ENCODE data around the gene ZMIZ1.

ZMIZ1 gene

GRCh38 chr10:79052291-79053080, 16.3 kb upstream of the ZMIZ1 start:
- DNase-seq, result peak; percentile 87

- no peak for DNase-seq
Measured at GRCh38 chr10:79053081-79053434, 15.7 kb upstream of the ZMIZ1 start.

- no peak for DNase-seq
Measured at GRCh38 chr10:79053481-79054202, 15.1 kb upstream of the ZMIZ1 start.

GRCh38 chr10:79054203-79055099, 14.3 kb upstream of the ZMIZ1 start:
- DNase-seq, result no peak

GRCh38 chr10:79055100-79055782, 13.5 kb upstream of the ZMIZ1 start:
- DNase-seq, result no peak

- no peak for DNase-seq
Measured at GRCh38 chr10:79055892-79056291, 12.9 kb upstream of the ZMIZ1 start.

- DNase-seq, result no peak
Measured at GRCh38 chr10:79056361-79056735, 12.4 kb upstream of the ZMIZ1 start.

GRCh38 chr10:79056736-79057391, 11.9 kb upstream of the ZMIZ1 start:
- no peak for DNase-seq

GRCh38 chr10:79057481-79058275, 11.1 kb upstream of the ZMIZ1 start:
- DNase-seq, result no peak

GRCh38 chr10:79058899-79059841, 9.6 kb upstream of the ZMIZ1 start:
- DNase-seq, result no peak

- no peak for DNase-seq
Measured at GRCh38 chr10:79059859-79060379, 8.8 kb upstream of the ZMIZ1 start.

- no peak for DNase-seq
Measured at GRCh38 chr10:79060641-79061255, 8.0 kb upstream of the ZMIZ1 start.

GRCh38 chr10:79061441-79062315, 7.1 kb upstream of the ZMIZ1 start:
- DNase-seq, result no peak

- DNase-seq, result no peak
Measured at GRCh38 chr10:79063071-79063491, 5.7 kb upstream of the ZMIZ1 start.

- DNase-seq, result no peak
Measured at GRCh38 chr10:79063661-79064492, 4.9 kb upstream of the ZMIZ1 start.

- DNase-seq, result no peak
Measured at GRCh38 chr10:79065091-79065551, 3.6 kb upstream of the ZMIZ1 start.

- no peak for DNase-seq
Measured at GRCh38 chr10:79065853-79066252, 2.9 kb upstream of the ZMIZ1 start.
